ENCODE results near the gene CELF4. TPM values are rescaled to one million over a fixed set of nuclear protein-coding genes. Genes with fewer than 3 reads are reported as not detected.

Gene CELF4
- total and polyA plus RNA-seq, 9 donors = 0.18 to 2.0 (median 1.1) TPM

DNA sequence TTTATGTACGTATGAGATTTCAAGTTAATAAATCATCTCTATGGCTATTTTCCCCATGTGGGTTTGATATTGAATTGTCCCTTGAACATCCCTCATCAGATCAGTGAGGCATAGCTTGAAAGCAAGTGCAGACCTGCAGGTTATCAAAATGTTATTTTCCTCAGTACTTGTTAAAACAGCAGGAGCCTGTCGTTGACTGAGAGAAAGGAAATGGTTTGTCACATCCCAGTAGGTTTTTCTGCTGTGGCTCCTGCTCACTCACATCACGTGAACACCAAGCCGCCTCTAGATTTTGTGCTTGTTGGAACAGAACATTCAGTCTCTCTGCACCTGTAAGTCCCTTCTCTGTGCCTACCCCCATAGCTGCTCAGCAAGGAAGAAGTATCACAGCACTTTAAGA, 340.3 kb downstream of the CELF4 start:
- DNase-seq = no peak
- Histone ChIP-seq H3K9me3 (replicated peaks; ENCODE audit: control insufficient read depth, low read depth, low read length) (no peaks in the 10 kb centered on the region), H3K4me1 (ENCODE audit: control insufficient read depth, insufficient read depth, low read length) (no peaks in the 10 kb centered on the region), H3K27ac (ENCODE audit: low read length) (no peak overlapping the region), H3K27me3 (ENCODE audit: control insufficient read depth, insufficient read depth, low read length) (no peaks in the 10 kb centered on the region), H3K36me3 (ENCODE audit: control insufficient read depth, insufficient read depth, low read length) (no peaks in the 10 kb centered on the region), H3K4me3 (ENCODE audit: low read length) (no peak overlapping the region)
- 58% methylated on average over 2 of the region's 4 CpGs for WGBS (ENCODE audit: insufficient coverage)

DNA sequence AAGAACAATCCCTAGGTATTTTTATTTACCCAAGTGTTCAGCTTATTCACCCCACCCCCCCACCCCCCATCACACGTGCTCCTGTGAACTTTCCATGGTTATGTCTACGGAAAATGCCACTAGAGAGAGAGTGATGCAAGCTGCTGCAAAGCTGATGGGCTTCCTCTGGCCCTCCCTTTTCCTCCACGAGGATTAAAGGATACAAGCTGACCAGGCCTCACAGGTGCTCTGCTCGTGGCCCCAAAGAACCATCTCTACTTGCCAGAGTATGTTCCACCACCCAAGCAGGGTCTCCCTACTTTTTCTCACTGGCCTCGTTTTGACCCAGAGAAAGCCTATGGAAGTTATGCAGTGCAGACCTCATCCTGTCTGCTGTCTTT, 342.6 kb downstream of the CELF4 start:
- Histone ChIP-seq H3K27me3 (ENCODE audit: control insufficient read depth, insufficient read depth, low read length) (no peaks in the 10 kb centered on the region), H3K9me3 (replicated peaks; ENCODE audit: control insufficient read depth, low read depth, low read length) (no peaks in the 10 kb centered on the region), H3K27ac (ENCODE audit: low read length) (no peak overlapping the region), H3K4me1 (ENCODE audit: control insufficient read depth, insufficient read depth, low read length) (no peaks in the 10 kb centered on the region), H3K4me3 (ENCODE audit: low read length) (no peak overlapping the region), H3K36me3 (ENCODE audit: control insufficient read depth, insufficient read depth, low read length) (no peaks in the 10 kb centered on the region)
- no peak for DNase-seq
- 56% methylated on average over 3 of the region's 5 CpGs for WGBS (ENCODE audit: insufficient coverage)

DNA sequence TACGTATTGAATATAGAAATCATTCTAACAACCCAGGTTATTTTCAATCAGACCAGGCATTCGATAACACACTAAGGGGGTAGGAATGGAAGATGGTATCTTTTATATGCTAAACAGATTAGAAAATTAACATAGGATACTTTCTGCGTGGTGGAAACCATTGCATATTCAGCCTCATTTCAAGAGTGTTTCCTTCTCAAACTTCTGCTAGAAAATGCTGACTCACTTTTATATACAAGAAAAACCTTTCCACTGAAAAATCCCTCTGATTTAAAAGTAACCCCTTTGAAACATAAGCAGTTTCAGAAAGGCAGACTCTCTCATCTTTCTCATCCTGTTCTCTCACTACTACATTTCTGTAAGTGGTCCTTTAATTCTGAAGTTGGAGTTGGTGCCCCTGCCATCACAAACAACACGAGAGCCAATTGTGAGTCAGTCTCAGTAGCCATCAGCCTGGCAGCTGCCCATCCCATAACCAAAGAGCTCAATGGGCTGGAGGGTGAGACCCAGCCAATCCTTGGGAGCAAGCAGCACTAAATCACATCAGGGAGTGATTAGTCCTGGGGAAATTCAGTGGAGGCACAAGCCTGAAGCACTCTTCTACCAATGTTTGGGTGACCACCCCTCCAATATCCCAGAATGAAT, 343.1 kb downstream of the CELF4 start:
- no peaks in the 10 kb centered on the region for H3K9me3 ChIP-seq (replicated peaks; ENCODE audit: control insufficient read depth, low read depth, low read length)
- no peaks in the 10 kb centered on the region for H3K27me3 ChIP-seq (ENCODE audit: control insufficient read depth, insufficient read depth, low read length)
- no peaks in the 10 kb centered on the region for H3K36me3 ChIP-seq (ENCODE audit: control insufficient read depth, insufficient read depth, low read length)
- no CpG with 5 or more reads among the region's 4 CpGs for WGBS (ENCODE audit: insufficient coverage)
- no peak for DNase-seq
- H3K4me3 ChIP-seq (ENCODE audit: low read length) = no peak overlapping the region
- no peak overlapping the region for H3K27ac ChIP-seq (ENCODE audit: low read length)
- no peaks in the 10 kb centered on the region for H3K4me1 ChIP-seq (ENCODE audit: control insufficient read depth, insufficient read depth, low read length)

DNA sequence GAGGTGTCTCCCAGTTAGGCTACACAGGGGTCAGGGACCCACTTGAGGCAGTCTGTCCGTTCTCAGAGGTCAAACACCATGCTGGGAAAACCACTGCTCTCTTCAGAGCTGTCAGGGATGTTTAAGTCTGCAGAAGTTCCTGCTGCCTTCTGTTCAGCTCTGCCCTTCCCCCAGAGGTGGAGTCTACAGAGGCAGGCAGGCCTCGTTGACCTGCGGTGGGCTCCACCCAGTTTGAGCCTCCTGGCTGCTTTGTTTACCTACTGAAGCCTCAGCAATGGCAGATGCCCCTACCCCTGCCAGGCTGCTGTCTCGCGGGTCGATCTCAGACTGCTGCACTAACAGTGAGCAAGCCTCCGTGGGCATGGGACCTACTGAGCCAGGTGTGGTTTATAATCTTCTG, 346.3 kb downstream of the CELF4 start:
- 55% methylated on average over 7 of the region's 7 CpGs for WGBS (ENCODE audit: insufficient coverage)
- Histone ChIP-seq H3K27me3 (ENCODE audit: control insufficient read depth, insufficient read depth, low read length) (no peaks in the 10 kb centered on the region), H3K36me3 (ENCODE audit: control insufficient read depth, insufficient read depth, low read length) (no peaks in the 10 kb centered on the region), H3K4me3 (ENCODE audit: low read length) (no peak overlapping the region), H3K27ac (ENCODE audit: low read length) (no peak overlapping the region), H3K4me1 (ENCODE audit: control insufficient read depth, insufficient read depth, low read length) (no peaks in the 10 kb centered on the region), H3K9me3 (replicated peaks; ENCODE audit: control insufficient read depth, low read depth, low read length) (no peaks in the 10 kb centered on the region)
- DNase-seq = no peak

- WGBS (ENCODE audit: insufficient coverage) = 49% methylated on average over 2 of the region's 2 CpGs
- Histone ChIP-seq H3K4me1 (ENCODE audit: control insufficient read depth, insufficient read depth, low read length) (no peaks in the 10 kb centered on the region), H3K4me3 (ENCODE audit: low read length) (no peak overlapping the region), H3K9me3 (replicated peaks; ENCODE audit: control insufficient read depth, low read depth, low read length) (no peaks in the 10 kb centered on the region), H3K36me3 (ENCODE audit: control insufficient read depth, insufficient read depth, low read length) (no peaks in the 10 kb centered on the region), H3K27ac (ENCODE audit: low read length) (no peak overlapping the region), H3K27me3 (ENCODE audit: control insufficient read depth, insufficient read depth, low read length) (no peaks in the 10 kb centered on the region)
- no peak for DNase-seq
These were observed 347.5 kb downstream of the CELF4 start for GRCh38 chr18:37218022-37218590.

DNA sequence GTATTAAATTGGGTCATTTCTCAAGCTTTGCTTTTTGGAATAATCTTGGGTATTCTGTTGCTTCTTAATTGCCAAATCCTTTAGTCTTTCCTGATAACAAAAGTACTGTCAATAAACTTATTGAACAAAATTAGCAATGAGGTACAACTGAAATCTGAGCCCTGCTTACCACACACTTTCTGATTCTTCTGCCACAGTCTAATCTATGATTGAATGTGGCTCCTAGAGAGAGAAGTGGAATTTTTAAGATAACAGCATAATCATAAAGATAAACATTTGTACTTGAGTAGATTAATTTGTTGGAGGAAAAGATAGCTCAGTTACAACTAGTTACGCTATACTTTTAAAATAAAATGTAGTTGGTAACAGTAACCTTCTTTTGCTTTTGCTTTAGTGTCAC, 354.8 kb downstream of the CELF4 start:
- no peaks in the 10 kb centered on the region for H3K27me3 ChIP-seq (ENCODE audit: control insufficient read depth, insufficient read depth, low read length)
- H3K9me3 ChIP-seq (replicated peaks; ENCODE audit: control insufficient read depth, low read depth, low read length) = no peaks in the 10 kb centered on the region
- DNase-seq = no peak
- no peak overlapping the region for H3K27ac ChIP-seq (ENCODE audit: low read length)
- no peaks in the 10 kb centered on the region for H3K4me1 ChIP-seq (ENCODE audit: control insufficient read depth, insufficient read depth, low read length)
- H3K4me3 ChIP-seq (ENCODE audit: low read length) = no peak overlapping the region
- WGBS (ENCODE audit: insufficient coverage) = no CpG with 5 or more reads among the region's 1 CpG
- H3K36me3 ChIP-seq (ENCODE audit: control insufficient read depth, insufficient read depth, low read length) = no peaks in the 10 kb centered on the region

DNA sequence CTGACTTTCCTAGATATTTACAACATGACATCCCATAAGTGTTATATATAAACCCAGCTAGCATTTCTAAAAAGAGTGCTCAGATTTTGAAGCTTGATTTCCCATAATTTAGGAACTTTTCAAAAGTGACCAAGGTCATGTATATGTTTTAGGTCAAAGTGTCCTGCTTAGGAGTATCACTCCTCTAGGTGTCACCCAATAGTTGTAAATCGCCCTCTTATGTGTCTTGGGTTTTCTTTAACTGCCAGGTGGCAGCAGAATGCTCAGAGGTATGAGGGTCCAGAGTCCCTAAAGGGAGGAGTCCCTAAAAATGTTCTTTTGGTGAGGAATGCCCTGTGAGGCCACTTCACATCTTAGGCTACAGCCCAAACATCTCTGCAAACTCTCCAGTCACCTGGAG, 358.3 kb downstream of the CELF4 start:
- H3K36me3 ChIP-seq (ENCODE audit: control insufficient read depth, insufficient read depth, low read length) = no peaks in the 10 kb centered on the region
- DNase-seq = no peak
- H3K4me1 ChIP-seq (ENCODE audit: control insufficient read depth, insufficient read depth, low read length) = no peaks in the 10 kb centered on the region
- 80% methylated on average over 1 of the region's 1 CpG for WGBS (ENCODE audit: insufficient coverage)
- H3K27me3 ChIP-seq (ENCODE audit: control insufficient read depth, insufficient read depth, low read length) = no peaks in the 10 kb centered on the region
- H3K4me3 ChIP-seq (ENCODE audit: low read length) = no peak overlapping the region
- no peak overlapping the region for H3K27ac ChIP-seq (ENCODE audit: low read length)
- peaks cover 2% of the 10 kb centered on the region for H3K9me3 ChIP-seq (replicated peaks; ENCODE audit: control insufficient read depth, low read depth, low read length)

DNA sequence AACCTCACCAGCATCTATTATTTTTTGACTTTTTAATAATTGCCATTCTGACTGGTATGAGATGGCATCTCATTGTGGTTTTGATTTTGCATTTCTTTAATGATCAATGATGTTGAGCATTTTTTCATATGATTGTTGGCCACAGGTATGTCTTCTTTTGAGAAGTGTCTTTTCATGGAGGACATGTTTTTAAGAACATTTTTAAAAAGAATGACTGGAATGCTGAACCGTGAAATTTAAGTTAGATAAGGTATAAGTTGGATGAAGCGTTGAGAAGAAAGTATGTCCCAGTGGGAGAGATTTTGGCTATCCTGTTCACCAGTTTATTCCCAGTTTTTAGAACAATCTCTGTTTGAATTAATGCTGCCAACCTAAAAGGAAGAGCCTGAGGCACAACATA, 365.9 kb downstream of the CELF4 start:
- no CpG with 5 or more reads among the region's 2 CpGs for WGBS (ENCODE audit: insufficient coverage)
- Histone ChIP-seq H3K36me3 (ENCODE audit: control insufficient read depth, insufficient read depth, low read length) (no peaks in the 10 kb centered on the region), H3K27ac (ENCODE audit: low read length) (no peak overlapping the region), H3K4me1 (ENCODE audit: control insufficient read depth, insufficient read depth, low read length) (no peaks in the 10 kb centered on the region), H3K9me3 (replicated peaks; ENCODE audit: control insufficient read depth, low read depth, low read length) (peaks cover 2% of the 10 kb centered on the region), H3K4me3 (ENCODE audit: low read length) (no peak overlapping the region), H3K27me3 (ENCODE audit: control insufficient read depth, insufficient read depth, low read length) (no peaks in the 10 kb centered on the region)
- no peak for DNase-seq

Data from muscle of leg (tissue), 11 donors.